Tibial nerve (tissue), 4 donors: ENCODE measurements around the gene TRMT112.

Experiments used
- CTCF ChIP-seq, 5 experiments: fragments of 200-600 bp in 3 of 5; fragments of 450-650 bp in 2 of 5; sonication (generic) in 3 of 5; IDR thresholded peaks; one replicate each; pipeline ENCODE4 v1.5.1; 2016 to 2019; ENCODE audit warnings: antibody characterized with exemption in 5 of 5, mild to moderate bottlenecking in 3 of 5, moderate library complexity in 2 of 5
- EP300 ChIP-seq, 2 donors: sonication (generic); formaldehyde crosslinking; IDR thresholded peaks; one replicate each; pipeline ENCODE4 v1.6.1; 2017; ENCODE audit warnings: antibody characterized with exemption in 2 of 2, mild to moderate bottlenecking in 1 of 2
- POLR2A ChIP-seq, 2 donors: fragments of 450-650 bp; IDR thresholded peaks; one replicate each; pipeline ENCODE4 v1.6.1; 2017; ENCODE audit warnings: antibody characterized with exemption in 2 of 2, mild to moderate bottlenecking in 2 of 2, moderate library complexity in 2 of 2

GRCh38 chr11:64356498-64357411 lies 39.4 kb upstream of the TRMT112 start:
- TF ChIP-seq CTCF (IDR thresholded peaks at IDR 0.05): peak in 1 of 5 experiments; percentile 8
- no peak for TF ChIP-seq POLR2A (IDR thresholded peaks at IDR 0.05)
- TF ChIP-seq EP300 (IDR thresholded peaks at IDR 0.05): no peak
